Neural cell (in vitro differentiated cells): ENCODE results near the gene SLC25A34. TPM values are rescaled to one million over a fixed set of nuclear protein-coding genes. Genes with fewer than 3 reads are reported as not detected.

ENCODE experiments used
- H2AFZ ChIP-seq: fragments of 200-600, 300-800 bp; sonication (generic), shearing (Covaris generic); 2 replicates; pipeline ENCODE4 v1.6.0; 2014; ENCODE audit warnings: low read depth, mild to moderate bottlenecking, antibody characterized with exemption, low read length, moderate library complexity
- H3F3A ChIP-seq: fragments of 200-600 bp; shearing (Covaris generic); 2 replicates; pipeline ENCODE4 v1.6.1; 2016; ENCODE audit warnings: mild to moderate bottlenecking, moderate library complexity, mixed read lengths, antibody characterized with exemption, low read length; ENCODE audit not compliant: insufficient read depth, poor library complexity, severe bottlenecking
- H3K27ac ChIP-seq: fragments of 200-600, 300-800 bp; sonication (generic), shearing (Covaris generic); 2 replicates; pipeline ENCODE4 v1.5.1; 2014; ENCODE audit warnings: mild to moderate bottlenecking, low read length, moderate library complexity
- H3K27me3 ChIP-seq: fragments of 300-800, 200-600 bp; sonication (generic), shearing (Covaris generic); 2 replicates; pipeline ENCODE4 v1.6.0; 2014; ENCODE audit warnings: mild to moderate bottlenecking, low read depth, low read length, moderate library complexity; ENCODE audit not compliant: insufficient read depth
- H3K36me3 ChIP-seq: fragments of 300-800, 200-600 bp; sonication (generic), shearing (Covaris generic); 2 replicates; pipeline ENCODE4 v1.5.1; 2014; ENCODE audit warnings: mild to moderate bottlenecking, antibody characterized with exemption, low read length, moderate library complexity; ENCODE audit not compliant: insufficient read depth
- H3K4me2 ChIP-seq: fragments of 300-800, 200-600 bp; sonication (generic), shearing (Covaris generic); 2 replicates; pipeline ENCODE4 v1.6.0; 2014; ENCODE audit warnings: mild to moderate bottlenecking, low read length
- H3K4me3 ChIP-seq: fragments of 300-800, 200-600 bp; sonication (generic), shearing (Covaris generic); 2 replicates; pipeline ENCODE4 v1.5.1; 2014; ENCODE audit warnings: mild to moderate bottlenecking, low read length, moderate library complexity
- H3K79me2 ChIP-seq: fragments of 200-600 bp; shearing (Covaris generic); replicated peaks from 2 replicates; pipeline ENCODE4 v1.6.0; 2014; ENCODE audit warnings: mild to moderate bottlenecking, low read length, moderate library complexity; ENCODE audit not compliant: insufficient read depth
- H3K9ac ChIP-seq: fragments of 300-800, 200-600 bp; sonication (generic), shearing (Covaris generic); 2 replicates; pipeline ENCODE4 v1.6.1; 2016; ENCODE audit warnings: mild to moderate bottlenecking, low read length, mixed read lengths
- H3K9me2 ChIP-seq: fragments of 200-600 bp; shearing (Covaris generic); 2 replicates; pipeline ENCODE4 v1.6.1; 2016; ENCODE audit warnings: mild to moderate bottlenecking, low read length, mixed read lengths; ENCODE audit not compliant: insufficient read depth
- H3K9me3 ChIP-seq: fragments of 200-600, 300-800 bp; sonication (generic), shearing (Covaris generic); 2 replicates; pipeline ENCODE4 v1.6.1; 2016; ENCODE audit warnings: mild to moderate bottlenecking, mixed run types, low read length, moderate library complexity, mixed read lengths
- H4K20me1 ChIP-seq: fragments of 200-600 bp; shearing (Covaris generic); 2 replicates; pipeline ENCODE4 v1.6.1; 2016; ENCODE audit warnings: mild to moderate bottlenecking, mixed run types; ENCODE audit not compliant: insufficient read depth
- CTCF ChIP-seq: fragments of 450-650 bp; IDR thresholded peaks from 2 replicates; pipeline ENCODE4 v1.5.1; 2014; ENCODE audit warnings: antibody characterized with exemption, mild to moderate bottlenecking, moderate library complexity; ENCODE audit not compliant: poor library complexity, severe bottlenecking
- EP300 ChIP-seq: fragments of 450-650 bp; conservative IDR thresholded peaks from 2 replicates; pipeline ENCODE4 v1.6.1; 2014; ENCODE audit warnings: antibody characterized with exemption, mild to moderate bottlenecking, moderate library complexity; ENCODE audit not compliant: poor library complexity, severe bottlenecking
- EZH2 ChIP-seq: fragments of 200-600, 300-800 bp; shearing (Covaris generic), sonication (generic); IDR thresholded peaks from 2 replicates; pipeline ENCODE4 v1.6.1; 2014; ENCODE audit warnings: antibody characterized with exemption, low read length, borderline replicate concordance, mild to moderate bottlenecking; ENCODE audit not compliant: insufficient read depth, poor library complexity, severe bottlenecking
- MXI1 ChIP-seq: fragments of 450-650 bp; conservative IDR thresholded peaks from 2 replicates; pipeline ENCODE4 v1.6.1; 2014; ENCODE audit warnings: antibody characterized with exemption, mild to moderate bottlenecking; ENCODE audit not compliant: poor library complexity, severe bottlenecking
- POLR2AphosphoS5 ChIP-seq: IDR thresholded peaks from 2 replicates; pipeline ENCODE4 v1.6.1; 2012
- RAD21 ChIP-seq: fragments of 450-650 bp; conservative IDR thresholded peaks from 2 replicates; pipeline ENCODE4 v1.6.1; 2014; ENCODE audit warnings: antibody characterized with exemption, mild to moderate bottlenecking, moderate library complexity
- SMC3 ChIP-seq: fragments of 450-650 bp; conservative IDR thresholded peaks from 2 replicates; pipeline ENCODE4 v1.6.1; 2014; ENCODE audit warnings: antibody characterized with exemption, mild to moderate bottlenecking, moderate library complexity; ENCODE audit not compliant: poor library complexity
- TAF1 ChIP-seq: IDR thresholded peaks from 2 replicates; pipeline ENCODE4 v1.6.1; 2012; ENCODE audit warnings: low read depth
- polyA plus RNA-seq: library from polyadenylated mRNA; depleted of rRNA; stranded (reverse); fragments of >200 nt; gene quantifications from 2 replicates; pipeline ENCODE4 v1.2.3, GENCODE V29; 2014
- TF ChIP-seq, protein P1 (sequence below): IDR thresholded peaks from 2 replicates; pipeline ENCODE4 v1.6.1; 2012; ENCODE audit warnings: borderline replicate concordance

Gene SLC25A34
- polyA plus RNA-seq, 1 donor from 2014 or later: 5.4 TPM

- no peak overlapping the region for H3K4me3 ChIP-seq
- no peaks in the 10 kb centered on the region for H3K9me2 ChIP-seq
- H3F3A ChIP-seq: no peaks in the 10 kb centered on the region
- no peak overlapping the region for H3K9ac ChIP-seq
- H3K9me3 ChIP-seq: no peaks in the 10 kb centered on the region
- H3K79me2 ChIP-seq: no peaks in the 10 kb centered on the region
- H3K4me2 ChIP-seq: no peak overlapping the region
- H4K20me1 ChIP-seq: no peaks in the 10 kb centered on the region
- no peak overlapping the region for H2AFZ ChIP-seq
- no peak overlapping the region for H3K27ac ChIP-seq
- H3K36me3 ChIP-seq: no peaks in the 10 kb centered on the region
- no peak for TF ChIP-seq SMC3
- TF ChIP-seq EP300: no peak
- TF ChIP-seq, protein P1, sequence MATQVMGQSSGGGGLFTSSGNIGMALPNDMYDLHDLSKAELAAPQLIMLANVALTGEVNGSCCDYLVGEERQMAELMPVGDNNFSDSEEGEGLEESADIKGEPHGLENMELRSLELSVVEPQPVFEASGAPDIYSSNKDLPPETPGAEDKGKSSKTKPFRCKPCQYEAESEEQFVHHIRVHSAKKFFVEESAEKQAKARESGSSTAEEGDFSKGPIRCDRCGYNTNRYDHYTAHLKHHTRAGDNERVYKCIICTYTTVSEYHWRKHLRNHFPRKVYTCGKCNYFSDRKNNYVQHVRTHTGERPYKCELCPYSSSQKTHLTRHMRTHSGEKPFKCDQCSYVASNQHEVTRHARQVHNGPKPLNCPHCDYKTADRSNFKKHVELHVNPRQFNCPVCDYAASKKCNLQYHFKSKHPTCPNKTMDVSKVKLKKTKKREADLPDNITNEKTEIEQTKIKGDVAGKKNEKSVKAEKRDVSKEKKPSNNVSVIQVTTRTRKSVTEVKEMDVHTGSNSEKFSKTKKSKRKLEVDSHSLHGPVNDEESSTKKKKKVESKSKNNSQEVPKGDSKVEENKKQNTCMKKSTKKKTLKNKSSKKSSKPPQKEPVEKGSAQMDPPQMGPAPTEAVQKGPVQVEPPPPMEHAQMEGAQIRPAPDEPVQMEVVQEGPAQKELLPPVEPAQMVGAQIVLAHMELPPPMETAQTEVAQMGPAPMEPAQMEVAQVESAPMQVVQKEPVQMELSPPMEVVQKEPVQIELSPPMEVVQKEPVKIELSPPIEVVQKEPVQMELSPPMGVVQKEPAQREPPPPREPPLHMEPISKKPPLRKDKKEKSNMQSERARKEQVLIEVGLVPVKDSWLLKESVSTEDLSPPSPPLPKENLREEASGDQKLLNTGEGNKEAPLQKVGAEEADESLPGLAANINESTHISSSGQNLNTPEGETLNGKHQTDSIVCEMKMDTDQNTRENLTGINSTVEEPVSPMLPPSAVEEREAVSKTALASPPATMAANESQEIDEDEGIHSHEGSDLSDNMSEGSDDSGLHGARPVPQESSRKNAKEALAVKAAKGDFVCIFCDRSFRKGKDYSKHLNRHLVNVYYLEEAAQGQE: no peak
- no peak for TF ChIP-seq MXI1
- no peak for TF ChIP-seq RAD21
- no peak for TF ChIP-seq EZH2
- no peak for TF ChIP-seq POLR2AphosphoS5
- no peak for TF ChIP-seq TAF1
- no peak for TF ChIP-seq CTCF
- no peaks in the 10 kb centered on the region for H3K27me3 ChIP-seq
Measured at GRCh38 chr1:15733218-15733725, 2.8 kb upstream of the SLC25A34 start.

DNA sequence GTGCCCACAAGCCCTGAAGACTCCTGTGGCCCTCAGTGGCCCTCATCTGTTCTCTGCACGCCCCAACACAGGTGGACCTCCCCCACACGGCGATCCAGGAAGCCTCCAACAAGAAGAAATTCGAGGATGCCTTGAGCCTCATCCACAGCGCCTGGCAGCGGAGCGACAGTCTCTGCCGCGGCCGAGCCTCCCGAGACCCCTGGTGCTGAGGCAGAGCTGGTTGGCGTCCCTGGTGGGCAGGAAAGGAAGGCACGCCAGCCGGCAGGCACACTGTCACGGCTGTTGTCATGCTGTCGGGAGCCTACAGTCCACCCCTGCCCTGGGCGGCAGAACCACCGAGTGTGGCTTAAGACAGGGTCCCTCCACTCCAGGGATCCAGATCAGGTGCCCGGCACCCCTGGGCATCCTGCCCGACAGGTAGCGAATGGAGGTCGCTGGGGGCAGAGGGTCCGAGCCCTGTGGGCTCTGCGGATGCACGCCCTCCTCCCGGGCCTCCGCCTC, 2.3 kb upstream of the SLC25A34 start:
- Histone ChIP-seq H3K9me2 (no peaks in the 10 kb centered on the region), H3K9me3 (no peaks in the 10 kb centered on the region), H2AFZ (no peak overlapping the region), H3K79me2 (no peaks in the 10 kb centered on the region), H3F3A (no peaks in the 10 kb centered on the region), H3K27me3 (no peaks in the 10 kb centered on the region), H3K4me2 (no peak overlapping the region), H3K4me3 (no peak overlapping the region), H3K27ac (no peak overlapping the region), H3K36me3 (no peaks in the 10 kb centered on the region), H3K9ac (no peak overlapping the region), H4K20me1 (no peaks in the 10 kb centered on the region)
- TF ChIP-seq POLR2AphosphoS5: no peak
- no peak for TF ChIP-seq SMC3
- no peak for TF ChIP-seq EP300
- TF ChIP-seq, protein P1: no peak
- TF ChIP-seq EZH2: no peak
- no peak for TF ChIP-seq MXI1
- TF ChIP-seq RAD21: no peak
- TF ChIP-seq CTCF: no peak
- TF ChIP-seq TAF1: no peak
